ENCODE results near the gene RELN. TPM values are rescaled to one million over a fixed set of nuclear protein-coding genes. Genes with fewer than 3 reads are reported as not detected.

The RELN gene
- total RNA-seq, 2 donors from 2014 or later = 3.9 to 8.5 TPM

GRCh38 chr7:103856929-103857328 lies 132.5 kb downstream of the RELN start:
- no peaks in the 10 kb centered on the region for H3K27me3 ChIP-seq (ENCODE audit: control insufficient read depth, insufficient read depth, low read length, poor library complexity, severe bottlenecking)
- no peaks in the 10 kb centered on the region for H3K4me1 ChIP-seq (ENCODE audit: control insufficient read depth, insufficient read depth, low read length)
- no peaks in the 10 kb centered on the region for H3K36me3 ChIP-seq (ENCODE audit: control insufficient read depth, insufficient read depth, low read length)
- no peaks in the 10 kb centered on the region for H3K27me3 Mint-ChIP-seq (ENCODE audit: insufficient read depth)
- H3K9me3 ChIP-seq (ENCODE audit: control insufficient read depth, low read length) = no peaks in the 10 kb centered on the region
- no peak overlapping the region for H3K27ac ChIP-seq (ENCODE audit: low read depth, low read length)
- H3K27ac Mint-ChIP-seq = no peak overlapping the region
- H3K9me3 Mint-ChIP-seq = no peaks in the 10 kb centered on the region
- no peak for DNase-seq
- H3K4me3 ChIP-seq (ENCODE audit: low read length) = no peak overlapping the region
- no peak overlapping the region for H3K9ac ChIP-seq (ENCODE audit: extremely low read depth, low read length, poor library complexity, severe bottlenecking)
- no peak for TF ChIP-seq CTCF (conservative IDR thresholded peaks at IDR 0.05)
- H3K36me3 Mint-ChIP-seq (ENCODE audit: low read depth) = no peaks in the 10 kb centered on the region
- no peaks in the 10 kb centered on the region for H3K4me1 Mint-ChIP-seq
- no peak overlapping the region for H3K4me3 Mint-ChIP-seq

- H3K4me3 Mint-ChIP-seq = no peak overlapping the region
These were observed 133.8 kb downstream of the RELN start for GRCh38 chr7:103855671-103856070.

GRCh38 chr7:103854611-103855010 lies 134.8 kb downstream of the RELN start:
- H3K27ac ChIP-seq (ENCODE audit: low read depth, low read length) = no peak overlapping the region
- no peak overlapping the region for H3K9ac ChIP-seq (ENCODE audit: extremely low read depth, low read length, poor library complexity, severe bottlenecking)
- no peaks in the 10 kb centered on the region for H3K4me1 Mint-ChIP-seq
- no peak for DNase-seq
- no peaks in the 10 kb centered on the region for H3K36me3 ChIP-seq (ENCODE audit: control insufficient read depth, insufficient read depth, low read length)
- no peak overlapping the region for H3K4me3 ChIP-seq (ENCODE audit: low read length)
- H3K27me3 ChIP-seq (ENCODE audit: control insufficient read depth, insufficient read depth, low read length, poor library complexity, severe bottlenecking) = no peaks in the 10 kb centered on the region
- TF ChIP-seq CTCF (conservative IDR thresholded peaks at IDR 0.05) = no peak
- H3K4me1 ChIP-seq (ENCODE audit: control insufficient read depth, insufficient read depth, low read length) = no peaks in the 10 kb centered on the region
- H3K36me3 Mint-ChIP-seq (ENCODE audit: low read depth) = no peaks in the 10 kb centered on the region
- no peak overlapping the region for H3K27ac Mint-ChIP-seq
- whole genome bisulfite sequencing, 2 experiments (ENCODE audit: insufficient coverage in 1 of 2, insufficient read length in 1 of 2) = 91 to 92% methylated on average over 2 to 3 of the region's 3 CpGs
- H3K4me3 Mint-ChIP-seq = no peak overlapping the region
- H3K9me3 Mint-ChIP-seq = peaks cover 7% of the 10 kb centered on the region
- H3K9me3 ChIP-seq (ENCODE audit: control insufficient read depth, low read length) = no peaks in the 10 kb centered on the region
- no peaks in the 10 kb centered on the region for H3K27me3 Mint-ChIP-seq (ENCODE audit: insufficient read depth)

More at GRCh38 chr7:103855671-103856070, 133.8 kb downstream of the RELN start:
- Histone ChIP-seq H3K27ac (ENCODE audit: low read depth, low read length) (no peak overlapping the region), H3K9ac (ENCODE audit: extremely low read depth, low read length, poor library complexity, severe bottlenecking) (no peak overlapping the region), H3K4me3 (ENCODE audit: low read length) (no peak overlapping the region), H3K4me1 (ENCODE audit: control insufficient read depth, insufficient read depth, low read length) (no peaks in the 10 kb centered on the region), H3K9me3 (ENCODE audit: control insufficient read depth, low read length) (no peaks in the 10 kb centered on the region), H3K27me3 (ENCODE audit: control insufficient read depth, insufficient read depth, low read length, poor library complexity, severe bottlenecking) (no peaks in the 10 kb centered on the region), H3K36me3 (ENCODE audit: control insufficient read depth, insufficient read depth, low read length) (no peaks in the 10 kb centered on the region)
- no peaks in the 10 kb centered on the region for H3K4me1 Mint-ChIP-seq
- no peak overlapping the region for H3K27ac Mint-ChIP-seq
- H3K27me3 Mint-ChIP-seq (ENCODE audit: insufficient read depth) = no peaks in the 10 kb centered on the region
- no peak for TF ChIP-seq CTCF (conservative IDR thresholded peaks at IDR 0.05)
- no peaks in the 10 kb centered on the region for H3K9me3 Mint-ChIP-seq
- DNase-seq = no peak
- H3K36me3 Mint-ChIP-seq (ENCODE audit: low read depth) = no peaks in the 10 kb centered on the region

All from endodermal cell (in vitro differentiated cells).